ENCODE measurements around the gene CALML5. TPM values are rescaled to one million over a fixed set of nuclear protein-coding genes. Genes with fewer than 3 reads are reported as not detected.

CALML5 gene
- total and polyA plus RNA-seq, 5 experiments from 2014 or later = not detected

DNA sequence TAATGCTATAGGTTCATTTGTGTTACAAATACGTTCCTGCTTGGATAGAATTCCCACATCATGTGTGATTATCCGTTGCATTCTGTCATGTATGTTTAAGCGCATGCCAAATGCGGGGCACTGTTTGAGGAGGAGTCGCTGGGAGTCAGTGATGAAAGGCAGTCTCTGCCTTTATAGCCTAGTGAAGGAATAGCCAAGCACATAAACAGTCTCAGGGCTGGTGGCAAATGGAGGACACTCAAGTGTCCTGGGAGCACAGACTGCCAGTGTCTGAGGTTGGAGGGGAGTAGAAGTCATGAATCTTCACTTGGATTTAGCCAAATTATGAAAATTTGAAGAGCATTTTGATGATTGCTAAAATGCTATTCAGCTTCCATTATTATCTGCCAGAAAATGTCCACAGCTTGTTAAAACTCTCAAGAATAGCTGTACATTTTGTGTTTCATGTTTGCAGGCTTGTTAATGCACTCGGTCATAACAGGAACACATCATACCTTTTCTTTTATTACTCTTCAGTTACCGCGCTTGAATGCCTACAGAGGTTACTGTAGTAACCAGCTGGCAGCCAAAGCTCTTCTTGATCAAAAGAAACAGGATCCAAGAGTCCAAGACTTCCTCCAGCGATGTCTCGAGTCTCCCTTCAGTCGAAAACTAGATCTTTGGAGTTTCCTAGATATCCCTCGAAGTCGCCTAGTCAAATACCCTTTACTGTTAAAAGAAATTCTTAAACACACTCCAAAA is 45.5 kb downstream of the CALML5 start:
- Mint-ChIP-seq H3K4me1 (peaks cover 10 to 17% (median 14%) of the 10 kb centered on the region in 4 donors), H3K27me3 (no peaks in the 10 kb centered on the region), H3K4me3 (no peak overlapping the region), H3K36me3 (peaks cover 0 to 49% (median 9%) of the 10 kb centered on the region in 3 donors), H3K9me3 (no peaks in the 10 kb centered on the region), H3K27ac (peak overlapping the region in 1 of 10 donors; percentile 29)
- DNase-seq = no peak
- POLR2A ChIA-PET = no interaction called here
- no peak for ATAC-seq

DNA sequence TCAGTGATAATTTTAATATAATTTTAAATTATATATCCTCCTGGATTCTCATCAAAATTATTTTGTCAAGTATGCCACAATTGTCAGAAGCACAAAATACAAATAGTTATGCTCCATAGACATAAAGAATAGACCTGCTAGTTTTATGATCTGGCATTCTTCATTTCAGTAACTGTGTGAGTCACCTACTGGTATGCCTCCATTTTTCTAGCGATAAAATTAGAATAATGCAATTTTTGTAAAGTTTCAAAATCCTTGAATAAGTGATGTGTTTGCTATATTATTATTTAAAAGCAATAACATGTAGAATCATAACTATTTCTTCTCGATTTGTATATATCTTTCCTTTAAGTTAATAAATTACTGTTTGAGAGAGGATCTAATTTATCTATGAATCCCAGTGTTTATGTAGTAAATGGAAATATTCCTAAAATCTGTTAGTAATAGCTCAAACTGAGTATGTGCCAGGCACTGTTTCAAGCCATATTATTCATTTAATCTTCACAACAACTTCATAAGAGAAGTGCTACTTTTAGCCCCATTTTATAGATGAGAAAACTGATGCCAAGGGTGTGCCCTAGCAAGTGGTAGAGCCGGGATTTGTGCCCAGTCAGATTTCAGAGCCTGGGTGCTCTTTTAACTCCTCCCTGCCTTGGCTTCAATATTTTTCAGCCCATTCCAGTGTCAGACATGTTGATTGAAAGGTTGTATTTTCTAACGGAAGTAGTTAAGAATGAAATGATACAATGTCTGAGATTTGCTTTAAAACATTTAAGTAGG is 48.6 kb downstream of the CALML5 start:
- ATAC-seq (no peak), DNase-seq (no peak)
- POLR2A ChIA-PET = no interaction called here
- peaks cover 9 to 36% (median 24%) of the 10 kb centered on the region in 4 donors for H3K4me1 Mint-ChIP-seq
- peaks cover 0 to 36% (median 3%) of the 10 kb centered on the region in 3 donors for H3K36me3 Mint-ChIP-seq
- no peak overlapping the region for H3K4me3 Mint-ChIP-seq
- H3K9me3 Mint-ChIP-seq = no peaks in the 10 kb centered on the region
- no peaks in the 10 kb centered on the region for H3K27me3 Mint-ChIP-seq
- no peak overlapping the region for H3K27ac Mint-ChIP-seq

DNA sequence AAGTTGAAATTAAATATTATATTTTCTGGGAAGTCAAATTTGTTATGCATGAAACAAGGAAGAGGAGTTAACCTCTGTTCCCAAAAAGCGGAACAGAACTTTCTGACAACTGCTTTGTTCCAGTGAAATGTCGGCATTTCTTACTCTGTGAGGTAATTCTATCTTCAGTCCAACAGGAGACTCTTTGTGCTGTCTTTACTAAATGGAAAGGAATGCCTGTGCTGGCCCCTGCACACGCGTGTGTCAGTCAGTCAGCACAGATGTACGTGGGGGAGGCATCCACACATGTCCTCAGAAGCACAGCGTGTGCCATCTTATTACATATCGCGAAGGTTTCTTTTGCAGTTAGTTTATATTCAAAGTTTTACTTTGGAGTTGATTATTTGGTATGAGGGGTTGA is 49.5 kb downstream of the CALML5 start:
- H3K9me3 Mint-ChIP-seq = no peaks in the 10 kb centered on the region
- no peak for ATAC-seq
- peaks cover 9 to 36% (median 24%) of the 10 kb centered on the region in 4 donors for H3K4me1 Mint-ChIP-seq
- H3K4me3 Mint-ChIP-seq = peak overlapping the region in 3 of 10 donors; percentile 15 to 73 (median 50)
- peaks cover 0 to 28% (median 2%) of the 10 kb centered on the region in 3 donors for H3K36me3 Mint-ChIP-seq
- DNase-seq = no peak
- no peaks in the 10 kb centered on the region for H3K27me3 Mint-ChIP-seq
- H3K27ac Mint-ChIP-seq = peak overlapping the region in 2 of 10 donors; percentile 22 to 31
- POLR2A ChIA-PET = no interaction called here

GRCh38 chr10:5449227-5449626 is 50.1 kb downstream of the CALML5 start:
- POLR2A ChIA-PET = no interaction called here
- peaks cover 12 to 36% (median 24%) of the 10 kb centered on the region in 4 donors for H3K4me1 Mint-ChIP-seq
- DNase-seq = no peak
- H3K4me3 Mint-ChIP-seq = peak overlapping the region in 4 of 10 donors; percentile 30 to 47 (median 42)
- no peak for ATAC-seq
- H3K9me3 Mint-ChIP-seq = no peaks in the 10 kb centered on the region
- H3K27me3 Mint-ChIP-seq = no peaks in the 10 kb centered on the region
- H3K27ac Mint-ChIP-seq = peak overlapping the region in 1 of 10 donors; percentile 60
- peaks cover 0 to 24% (median 0%) of the 10 kb centered on the region in 3 donors for H3K36me3 Mint-ChIP-seq

Other genes with a start within 250 kb of the CALML5 start
- not detected for gene UCN3, start 134.6 kb downstream of the CALML5 start, total RNA-seq
- not detected for gene UCN3, start 134.6 kb downstream of the CALML5 start, polyA plus RNA-seq
- not detected for gene TUBAL3, start 94.7 kb downstream of the CALML5 start, total RNA-seq
- gene TUBAL3, start 94.7 kb downstream of the CALML5 start, polyA plus RNA-seq = not detected
- 10 to 100 TPM; 26.9 to 30.4 TPM for gene NET1, start 87.0 kb downstream of the CALML5 start, total RNA-seq
- 10 to 100 TPM; 12.6 to 19.4 (median 13.0) TPM for gene NET1, start 87.0 kb downstream of the CALML5 start, polyA plus RNA-seq
- not detected for gene CALML3, start 25.4 kb upstream of the CALML5 start, total RNA-seq
- gene CALML3, start 25.4 kb upstream of the CALML5 start, polyA plus RNA-seq = not detected
- 10 to 100 TPM; 11.5 to 18.5 TPM for gene ASB13, start 167.0 kb upstream of the CALML5 start, total RNA-seq
- 10 to 100 TPM; 12.5 to 23.9 (median 23.1) TPM for gene ASB13, start 167.0 kb upstream of the CALML5 start, polyA plus RNA-seq
- gene TASOR2, start 185.3 kb upstream of the CALML5 start, total RNA-seq = 10 to 100 TPM; 70.4 to 81.6 TPM
- 10 to 100 TPM; 14.1 to 17.3 (median 14.9) TPM for gene TASOR2, start 185.3 kb upstream of the CALML5 start, polyA plus RNA-seq

Data from naive thymus-derived CD8-positive, alpha-beta T cell (primary cell).